OCI-LY3 (cell line): ENCODE results near the gene AACS.

ENCODE experiments used
- H2AFZ ChIP-seq: fragments of 200-600, 300-600 bp; shearing (Covaris generic); 2 replicates; pipeline ENCODE4 v1.6.0; 2014; ENCODE audit warnings: antibody characterized with exemption, low read depth, low read length
- H3K27ac ChIP-seq: fragments of 200-600, 300-600 bp; sonication (generic); 2 replicates; pipeline ENCODE4 v1.5.1; 2014; ENCODE audit warnings: mild to moderate bottlenecking, low read length, moderate library complexity, mixed read lengths
- H3K27me3 ChIP-seq: fragments of 200-600, 300-600 bp; sonication (generic); 2 replicates; pipeline ENCODE4 v1.6.1; 2014; ENCODE audit warnings: low read depth, low read length, mixed read lengths
- H3K36me3 ChIP-seq: fragments of 200-600, 300-600 bp; sonication (generic); replicated peaks from 2 replicates; pipeline ENCODE3; 2014; ENCODE audit warnings: low read depth, low read length, mixed read lengths
- H3K4me1 ChIP-seq: fragments of 300-600, 200-600 bp; sonication (generic); 2 replicates; pipeline ENCODE4 v1.6.1; 2014; ENCODE audit warnings: low read length, mixed read lengths
- H3K4me2 ChIP-seq: fragments of 200-600, 300-600 bp; sonication (generic); 2 replicates; pipeline ENCODE4 v1.6.1; 2014; ENCODE audit warnings: low read length, mixed read lengths
- H3K4me3 ChIP-seq: fragments of 300-600, 200-600 bp; sonication (generic); 2 replicates; pipeline ENCODE4 v1.5.1; 2014; ENCODE audit warnings: antibody characterized with exemption, mild to moderate bottlenecking, low read length, moderate library complexity
- H3K79me2 ChIP-seq: fragments of 300-600, 200-600 bp; shearing (Covaris generic); 2 replicates; pipeline ENCODE4 v1.6.1; 2014; ENCODE audit warnings: mild to moderate bottlenecking, low read length, mixed read lengths
- H3K9ac ChIP-seq: fragments of 300-600, 200-600 bp; shearing (Covaris generic); 2 replicates; pipeline ENCODE4 v1.6.0; 2014; ENCODE audit warnings: mild to moderate bottlenecking, low read length, moderate library complexity
- H3K9me3 ChIP-seq: fragments of 200-600, 300-600 bp; shearing (Covaris generic); 2 replicates; pipeline ENCODE4 v1.6.1; 2014; ENCODE audit warnings: low read length, mixed read lengths; ENCODE audit not compliant: insufficient read depth
- H4K20me1 ChIP-seq: fragments of 200-600, 300-600 bp; sonication (generic); 2 replicates; pipeline ENCODE4 v1.6.1; 2016; ENCODE audit warnings: low read length, mixed read lengths; ENCODE audit not compliant: insufficient read depth
- EZH2phosphoT487 ChIP-seq: fragments of 200-600 bp; shearing (Covaris generic); IDR thresholded peaks from 2 replicates; pipeline ENCODE4 v1.6.1; 2018; ENCODE audit warnings: antibody characterized with exemption, mixed run types, low read depth
- TF ChIP-seq, protein P1 (sequence below): fragments of 200-600, 300-600 bp; sonication (generic); IDR thresholded peaks from 2 replicates; pipeline ENCODE4 v1.5.1; 2014; ENCODE audit warnings: antibody characterized with exemption, low read length, low read depth

AACS gene

DNA sequence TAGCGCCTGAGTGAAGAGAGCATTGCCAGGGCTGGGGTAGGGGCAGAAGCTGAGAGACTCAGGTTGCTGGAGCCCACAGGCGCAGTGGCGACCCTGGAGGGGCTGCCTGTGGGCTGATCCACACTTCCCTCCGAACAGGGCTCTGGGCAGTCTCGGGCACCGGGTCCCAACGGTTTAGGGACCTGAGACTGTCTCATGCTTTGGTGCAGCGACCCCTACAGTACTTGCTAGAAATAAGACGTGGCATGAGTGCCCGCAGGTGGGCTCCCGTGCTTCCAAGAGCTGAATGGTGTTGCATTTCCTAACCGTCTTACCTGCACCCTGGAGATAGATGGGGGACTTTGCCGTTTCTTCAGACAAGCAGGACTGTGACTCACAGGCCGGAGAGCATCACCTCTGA lies 57.4 kb downstream of the AACS start:
- no peak overlapping the region for H3K27ac ChIP-seq
- H2AFZ ChIP-seq: no peak overlapping the region
- H3K4me2 ChIP-seq: no peak overlapping the region
- TF ChIP-seq, protein P1, sequence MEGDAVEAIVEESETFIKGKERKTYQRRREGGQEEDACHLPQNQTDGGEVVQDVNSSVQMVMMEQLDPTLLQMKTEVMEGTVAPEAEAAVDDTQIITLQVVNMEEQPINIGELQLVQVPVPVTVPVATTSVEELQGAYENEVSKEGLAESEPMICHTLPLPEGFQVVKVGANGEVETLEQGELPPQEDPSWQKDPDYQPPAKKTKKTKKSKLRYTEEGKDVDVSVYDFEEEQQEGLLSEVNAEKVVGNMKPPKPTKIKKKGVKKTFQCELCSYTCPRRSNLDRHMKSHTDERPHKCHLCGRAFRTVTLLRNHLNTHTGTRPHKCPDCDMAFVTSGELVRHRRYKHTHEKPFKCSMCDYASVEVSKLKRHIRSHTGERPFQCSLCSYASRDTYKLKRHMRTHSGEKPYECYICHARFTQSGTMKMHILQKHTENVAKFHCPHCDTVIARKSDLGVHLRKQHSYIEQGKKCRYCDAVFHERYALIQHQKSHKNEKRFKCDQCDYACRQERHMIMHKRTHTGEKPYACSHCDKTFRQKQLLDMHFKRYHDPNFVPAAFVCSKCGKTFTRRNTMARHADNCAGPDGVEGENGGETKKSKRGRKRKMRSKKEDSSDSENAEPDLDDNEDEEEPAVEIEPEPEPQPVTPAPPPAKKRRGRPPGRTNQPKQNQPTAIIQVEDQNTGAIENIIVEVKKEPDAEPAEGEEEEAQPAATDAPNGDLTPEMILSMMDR: no peak
- no peak for TF ChIP-seq EZH2phosphoT487
- H4K20me1 ChIP-seq: no peaks in the 10 kb centered on the region; the same call in 1 of the 2 replicates
- no peaks in the 10 kb centered on the region for H3K9me3 ChIP-seq
- H3K4me3 ChIP-seq: no peak overlapping the region
- no peaks in the 10 kb centered on the region for H3K36me3 ChIP-seq
- no peak overlapping the region for H3K9ac ChIP-seq
- no peaks in the 10 kb centered on the region for H3K27me3 ChIP-seq
- peaks cover 7% of the 10 kb centered on the region for H3K4me1 ChIP-seq
- H3K79me2 ChIP-seq: no peaks in the 10 kb centered on the region

DNA sequence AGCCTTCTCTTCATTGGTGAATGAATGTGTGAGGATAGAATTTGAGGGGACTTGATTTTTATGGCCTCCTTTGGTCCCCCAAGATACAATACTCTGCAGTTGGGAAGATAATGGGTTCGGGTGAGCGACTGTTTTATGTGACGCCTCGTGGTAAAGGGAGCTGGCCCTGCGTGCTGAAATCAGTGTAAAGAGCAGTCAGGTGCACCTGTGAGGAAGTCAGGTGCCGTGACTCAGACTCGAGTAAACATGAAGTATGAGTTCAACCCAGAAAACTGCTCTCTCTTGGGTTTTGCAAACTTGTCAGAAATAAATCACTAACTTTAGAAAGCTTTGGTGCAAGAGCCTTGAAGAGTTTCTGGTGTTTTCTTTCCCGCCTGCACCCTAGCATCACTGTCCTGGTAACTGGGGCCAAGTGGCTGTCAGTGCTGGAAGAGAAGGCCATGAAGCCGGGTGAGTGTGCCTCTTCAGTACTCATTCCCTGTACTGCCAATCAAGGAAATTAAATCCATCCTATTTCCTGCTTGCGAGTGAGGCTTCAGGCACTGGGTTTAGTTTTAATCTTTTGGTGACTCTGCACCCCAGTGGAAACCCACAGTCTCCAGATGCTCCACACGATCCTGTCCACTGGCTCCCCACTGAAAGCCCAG lies 59.2 kb downstream of the AACS start:
- Histone ChIP-seq H3K9me3 (no peaks in the 10 kb centered on the region), H3K36me3 (no peaks in the 10 kb centered on the region), H3K9ac (no peak overlapping the region)

DNA sequence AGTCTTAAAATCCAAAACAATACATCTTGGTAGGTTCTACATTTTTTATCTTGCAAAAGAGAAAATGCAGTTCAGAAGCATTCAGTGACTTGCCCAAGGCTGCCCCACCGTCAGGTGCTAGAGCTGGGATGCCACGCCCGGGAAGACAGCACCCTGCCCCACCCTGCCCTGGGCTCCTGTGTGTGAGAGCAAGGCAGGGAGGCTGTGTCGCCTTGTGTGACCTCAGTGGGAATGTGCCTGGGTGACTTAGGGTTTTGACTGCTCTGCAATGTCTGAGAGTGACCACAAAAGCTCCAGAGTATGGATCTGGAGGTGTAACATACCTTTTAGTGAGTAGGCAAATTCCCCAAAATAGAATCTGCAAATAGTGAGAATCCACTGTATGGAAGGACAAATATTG lies 60.0 kb downstream of the AACS start:
- Histone ChIP-seq H3K4me3 (no peak overlapping the region), H4K20me1 (no peaks in the 10 kb centered on the region; the same call in 1 of the 2 replicates), H2AFZ (no peak overlapping the region), H3K4me1 (peaks cover 7% of the 10 kb centered on the region), H3K36me3 (no peaks in the 10 kb centered on the region), H3K27ac (no peak overlapping the region), H3K9me3 (no peaks in the 10 kb centered on the region), H3K79me2 (no peaks in the 10 kb centered on the region), H3K27me3 (no peaks in the 10 kb centered on the region), H3K9ac (no peak overlapping the region), H3K4me2 (no peak overlapping the region)
- no peak for TF ChIP-seq EZH2phosphoT487
- TF ChIP-seq, protein P1: no peak

More for the DNA sequence above, 59.2 kb downstream of the AACS start:
- Histone ChIP-seq H3K27me3 (no peaks in the 10 kb centered on the region), H3K27ac (no peak overlapping the region; the same call in 1 of the 2 replicates), H4K20me1 (no peaks in the 10 kb centered on the region; the same call in 1 of the 2 replicates), H3K79me2 (no peaks in the 10 kb centered on the region), H3K4me1 (peaks cover 7% of the 10 kb centered on the region), H2AFZ (no peak overlapping the region), H3K4me2 (no peak overlapping the region), H3K4me3 (no peak overlapping the region)
- no peak for TF ChIP-seq EZH2phosphoT487
- TF ChIP-seq, protein P1: no peak

DNA sequence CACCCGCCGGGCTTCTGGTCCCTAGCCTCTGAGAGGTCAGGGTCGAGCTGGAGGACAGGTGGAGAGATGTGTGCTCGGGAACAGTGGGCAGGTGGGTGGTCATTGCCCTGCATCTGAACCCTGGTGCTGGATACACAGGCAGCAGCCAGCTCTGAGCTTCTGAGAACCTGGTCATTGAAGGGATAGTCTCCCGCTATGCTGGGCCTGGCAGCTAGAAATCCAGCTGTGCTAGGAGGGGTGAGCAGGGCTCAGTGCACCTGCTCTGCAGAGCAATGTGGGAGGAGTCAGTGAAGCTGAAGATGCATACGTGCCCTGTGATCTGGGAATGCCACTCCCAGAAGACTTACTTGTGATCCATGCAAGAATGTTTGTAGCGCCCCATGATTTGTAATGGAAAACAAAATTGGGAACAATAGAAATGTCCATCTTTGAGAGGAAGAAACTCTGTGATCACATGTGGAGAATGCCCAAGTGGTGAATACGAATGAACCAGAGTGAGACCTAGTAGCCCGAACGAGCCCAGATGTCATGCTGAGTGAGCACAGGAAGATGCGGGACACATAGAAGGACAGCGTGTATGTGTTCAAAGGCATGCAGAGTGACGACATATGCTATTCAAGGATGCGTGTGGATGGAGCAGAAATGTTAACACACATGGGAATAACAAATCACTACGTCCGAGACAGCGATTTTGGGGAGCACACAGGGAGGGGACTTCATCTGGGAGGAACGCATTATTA lies 63.4 kb downstream of the AACS start:
- no peaks in the 10 kb centered on the region for H3K36me3 ChIP-seq
- no peaks in the 10 kb centered on the region; the same call in 1 of the 2 replicates for H4K20me1 ChIP-seq
- H3K4me3 ChIP-seq: no peak overlapping the region
- no peaks in the 10 kb centered on the region for H3K27me3 ChIP-seq
- no peak overlapping the region for H3K27ac ChIP-seq
- no peak overlapping the region for H2AFZ ChIP-seq
- H3K4me2 ChIP-seq: no peak overlapping the region
- no peaks in the 10 kb centered on the region for H3K79me2 ChIP-seq
- H3K9me3 ChIP-seq: no peaks in the 10 kb centered on the region
- TF ChIP-seq, protein P1: no peak
- no peak for TF ChIP-seq EZH2phosphoT487
- H3K4me1 ChIP-seq: peaks cover 7% of the 10 kb centered on the region
- no peak overlapping the region for H3K9ac ChIP-seq
